K562 (cell line): ENCODE measurements around the gene ING5. TPM values are rescaled to one million over a fixed set of nuclear protein-coding genes. Genes with fewer than 3 reads are reported as not detected.
A peak's percentile ranks its signal among the peaks of the same experiment; 100 is the strongest.

Experiments used
- ARID1B ChIP-seq: fragments of 450-650 bp; IDR thresholded peaks from 2 replicates; pipeline ENCODE4 v1.6.1; 2016; ENCODE audit warnings: antibody characterized with exemption, mild to moderate bottlenecking, inconsistent platforms
- COPS2 ChIP-seq: fragments of 450-650 bp; conservative IDR thresholded peaks from 2 replicates; pipeline ENCODE4 v1.6.1; 2016; ENCODE audit warnings: mild to moderate bottlenecking, moderate library complexity
- CXXC5 ChIP-seq: fragments of 250-450 bp; sonication (Bioruptor Pico); IDR thresholded peaks from 2 replicates; pipeline ENCODE4 v1.8.0; 2022; ENCODE audit warnings: inconsistent platforms, mild to moderate bottlenecking, moderate library complexity
- GATAD2A ChIP-seq: fragments of 450-650 bp; IDR thresholded peaks from 2 replicates; pipeline ENCODE4 v1.6.1; 2017
- GMEB1 ChIP-seq: fragments of 250-450 bp; sonication (Bioruptor Pico); IDR thresholded peaks from 2 replicates; pipeline ENCODE4 v1.4.0; 2020; ENCODE audit warnings: mild to moderate bottlenecking
- HDAC1 ChIP-seq, 2 experiments: fragments of 450-650 bp; IDR thresholded peaks; 2 replicates each; pipeline ENCODE4 v1.6.1; 2016 to 2017; ENCODE audit warnings: inconsistent platforms in 1 of 2, mild to moderate bottlenecking in 1 of 2, moderate library complexity in 1 of 2
- HEY1 ChIP-seq: fragments of 250-450 bp; sonication (Bioruptor Pico); IDR thresholded peaks from 2 replicates; pipeline ENCODE4 v1.5.0; 2020; ENCODE audit warnings: mild to moderate bottlenecking, moderate library complexity, borderline replicate concordance
- HMGN3 ChIP-seq: IDR thresholded peaks from 2 replicates; pipeline ENCODE4 v1.6.1; 2011; ENCODE audit warnings: borderline replicate concordance, low read depth, mild to moderate bottlenecking, mixed read lengths, low read length; ENCODE audit not compliant: insufficient read length; ENCODE audit errors: extremely low read depth
- HOMEZ ChIP-seq: fragments of 250-450 bp; sonication (Bioruptor Pico); IDR thresholded peaks from 2 replicates; pipeline ENCODE4 v1.4.0; 2020; ENCODE audit warnings: mild to moderate bottlenecking, moderate library complexity
- IFI16 ChIP-seq: fragments of 250-450 bp; sonication (Bioruptor Pico); IDR thresholded peaks from 2 replicates; pipeline ENCODE4 v2.1.2; 2022; ENCODE audit warnings: mild to moderate bottlenecking, inconsistent platforms
- KHSRP ChIP-seq: fragments of 450-650 bp; IDR thresholded peaks from 2 replicates; pipeline ENCODE4 v1.6.1; 2017
- KLF16 ChIP-seq: IDR thresholded peaks from 2 replicates; pipeline ENCODE4 v1.6.1; 2016; ENCODE audit warnings: antibody characterized with exemption
- MIER1 ChIP-seq: fragments of 450-650 bp; IDR thresholded peaks from 2 replicates; pipeline ENCODE4 v1.6.1; 2016; ENCODE audit warnings: antibody characterized with exemption, mild to moderate bottlenecking, low read depth
- MTA2 ChIP-seq: fragments of 450-650 bp; IDR thresholded peaks from 2 replicates; pipeline ENCODE4 v1.6.1; 2016; ENCODE audit warnings: low read depth
- NONO ChIP-seq, 2 experiments: fragments of 200-400 bp in 1 of 2; fragments of 450-650 bp in 1 of 2; formaldehyde crosslinking in 1 of 2; IDR thresholded peaks; 2 replicates each; pipeline ENCODE4 v1.6.1; 2017; ENCODE audit warnings: low read depth in 2 of 2, mild to moderate bottlenecking in 2 of 2, moderate library complexity in 2 of 2, low read length in 1 of 2
- PHTF2 ChIP-seq: fragments of 250-450 bp; sonication (Bioruptor Pico); IDR thresholded peaks from 2 replicates; pipeline ENCODE4 v1.5.0; 2021; ENCODE audit warnings: mild to moderate bottlenecking
- RBM15 ChIP-seq: fragments of 200-400 bp; formaldehyde crosslinking; IDR thresholded peaks from 2 replicates; pipeline ENCODE4 v1.6.1; 2018; ENCODE audit warnings: mild to moderate bottlenecking, low read length, moderate library complexity; ENCODE audit not compliant: insufficient read depth
- RBM39 ChIP-seq: fragments of 200-400 bp; formaldehyde crosslinking; optimal IDR thresholded peaks from 2 replicates; pipeline ENCODE3; 2018; ENCODE audit warnings: low read depth, low read length
- RCOR1 ChIP-seq, 2 experiments: IDR thresholded peaks; 2 replicates each; pipeline ENCODE4 v1.6.1; 2012; ENCODE audit warnings: low read depth in 2 of 2, low read length in 2 of 2, borderline replicate concordance in 1 of 2, improper control_type of control experiment in 1 of 2
- SIRT6 ChIP-seq: IDR thresholded peaks from one replicate; pipeline ENCODE4 v1.6.1; 2012; ENCODE audit warnings: low read depth, mild to moderate bottlenecking, control low read depth, inconsistent platforms, low read length, moderate library complexity
- STAT5A ChIP-seq: IDR thresholded peaks from 2 replicates; pipeline ENCODE4 v1.6.1; 2012; ENCODE audit warnings: low read length, inconsistent platforms, borderline replicate concordance
- TAF7 ChIP-seq: fragments of 450-650 bp; IDR thresholded peaks from 2 replicates; pipeline ENCODE4 v1.6.1; 2016; ENCODE audit warnings: missing genetic modification characterization, missing compliant biosample characterization
- TCF3 ChIP-seq: sonication (generic); formaldehyde crosslinking; IDR thresholded peaks from 2 replicates; pipeline ENCODE4 v1.4.0; 2020; ENCODE audit warnings: mild to moderate bottlenecking, missing genetic modification reagents
- ZNF175 ChIP-seq: fragments of 200-800 bp; sonication (Bioruptor generic); IDR thresholded peaks from 2 replicates; pipeline ENCODE4 v1.6.1; 2016; ENCODE audit warnings: low read depth, mild to moderate bottlenecking, missing genetic modification characterization, missing compliant biosample characterization
- ZNF280A ChIP-seq: fragments of 450-650 bp; IDR thresholded peaks from 2 replicates; pipeline ENCODE4 v1.6.1; 2018; ENCODE audit warnings: mild to moderate bottlenecking, low read depth; ENCODE audit not compliant: partially characterized antibody
- ZNF561 ChIP-seq: fragments of 450-650 bp; formaldehyde crosslinking; conservative IDR thresholded peaks from 2 replicates; pipeline ENCODE4 v1.4.0; 2020; ENCODE audit warnings: mild to moderate bottlenecking, moderate library complexity
- ZNF780A ChIP-seq: fragments of 250-450 bp; sonication (Bioruptor Pico); IDR thresholded peaks from 2 replicates; pipeline ENCODE4 v1.5.0; 2021; ENCODE audit warnings: mild to moderate bottlenecking
- polyA plus RNA-seq, 8 experiments: library from polyadenylated mRNA; depleted of rRNA in 4 of 8; stranded (reverse) in 5 of 8; unstranded in 3 of 8; fragments of >200 nt; fragmentation: Nextera tagmentation in 2 of 8; fragmentation: Illumina TruSeq in 1 of 8; extraction: Ambion mirVana in 2 of 8; extraction: Trizol in 1 of 8; gene quantifications; 2 replicates each; pipeline versions ENCODE4 v1.2.1 to v1.2.3, GENCODE V29; 2011 to 2014; ENCODE audit warnings: inconsistent platforms in 1 of 8, missing spikeins in 1 of 8
- total RNA-seq, 7 experiments: library from RNA; depleted of rRNA in 6 of 7; stranded (reverse); fragments of >200 nt in 6 of 7; fragmentation: Illumina TruSeq in 2 of 7; extraction: Trizol in 2 of 7; gene quantifications; 2 replicates each; pipeline versions ENCODE4 v1.2.1 to v1.2.3, GENCODE V29; 2011 to 2021; ENCODE audit warnings: low replicate concordance in 1 of 7

ING5 gene
- total and polyA plus RNA-seq, 9 of the 15 experiments (the other 6 are each of a cell fraction or from before 2014, with no cell fraction given), result 10.4 to 53.3 (median 27.9) TPM

- TF ChIP-seq HDAC1 (IDR thresholded peaks at IDR 0.05) (peak in 1 of 2 experiments; percentile 75; a peak in 2 of 4 replicates), GATAD2A (no peak), HMGN3 (no peak), HOMEZ (CRISPR knock-in tag) (no peak), KHSRP (no peak), COPS2 (no peak), TAF7 (tag) (no peak), RCOR1 (IDR thresholded peaks at IDR 0.05; ENCODE audit: borderline replicate concordance in 1 of 2, low read depth in 2 of 2, low read length in 2 of 2) (peak; percentile 73 to 98), PHTF2 (CRISPR knock-in tag) (no peak), TCF3 (peak; percentile 60), GMEB1 (CRISPR knock-in tag) (no peak), ZNF175 (CRISPR knock-in tag) (no peak), STAT5A (no peak), RBM15 (no peak), NONO (IDR thresholded peaks at IDR 0.05; ENCODE audit: low read depth in 2 of 2, low read length in 1 of 2) (no peak), ZNF561 (no peak), ARID1B (peak; percentile 65), HEY1 (CRISPR knock-in tag) (no peak), IFI16 (CRISPR knock-in tag) (no peak), ZNF280A (no peak), ZNF780A (no peak), SIRT6 (no peak), CXXC5 (CRISPR knock-in tag) (no peak), RBM39 (no peak), MTA2 (peak; percentile 7; the same call in 1 of the 2 replicates), MIER1 (no peak), KLF16 (0 out of 2 replicates have a peak, but pooled peaks have one; percentile 10)
These were observed 28.9 kb downstream of the ING5 start (continued) for GRCh38 chr2:241730671-241731293.
